GM12878 (cell line): ENCODE results near the gene COL1A2. TPM values are rescaled to one million over a fixed set of nuclear protein-coding genes. Genes with fewer than 3 reads are reported as not detected.

Experiments
- ATAC-seq: fragments of 200-7000 bp; cut with Tn5 transposase; 3 replicates; pipeline ENCODE4 v1.9.1; 2020; ENCODE audit warnings: mild to moderate bottlenecking, moderate library complexity
- BruUV-seq: library from RNA; stranded (reverse); fragments of 400-500 nt; replicated peaks from 2 replicates; lab custom pipeline; 2021; lab: Mats Ljungman, UMichigan
- CTCF ChIA-PET: fragments of 300-600 bp; sonication (Branson Sonifier 250); formaldehyde crosslinking; extraction: SDS; loops from one replicate; lab custom pipeline; 2021; ENCODE audit warnings: inconsistent platforms; lab: Yijun Ruan, JAX
- POLR2A ChIA-PET: fragments of 350-600 bp; formaldehyde crosslinking; extraction: SDS; loops from one replicate; lab custom pipeline; 2021; ENCODE audit warnings: inconsistent platforms; lab: Charles Lee
- RAD21 ChIA-PET: fragments of 300-600 bp; sonication (Branson Sonifier 250); formaldehyde crosslinking; loops from one replicate; lab custom pipeline; 2023; ENCODE audit warnings: antibody characterized with exemption; ENCODE audit not compliant: unreplicated experiment; lab: Charles Lee
- SMC1A ChIA-PET: fragments of 300-600 bp; sonication (Branson Sonifier 250); formaldehyde crosslinking; loops from one replicate; lab custom pipeline; 2023; ENCODE audit not compliant: unreplicated experiment, uncharacterized antibody; lab: Charles Lee
- DNase-seq: peaks from one replicate; pipeline ENCODE4 v3.0.0-alpha.2; 2011; ENCODE audit warnings: low read depth, low spot score
- FAIRE-seq: peaks from 3 replicates; lab custom pipeline; 2011; peaks lifted over from hg19 to GRCh38; lab: Jason Lieb, UNC
- H2AFZ ChIP-seq: 2 replicates; pipeline ENCODE4 v1.6.0; 2011; ENCODE audit warnings: low read depth, low read length, control low read depth; ENCODE audit not compliant: control insufficient read depth
- H3K27ac ChIP-seq: 2 replicates; pipeline ENCODE4 v1.5.1; 2011; ENCODE audit warnings: control low read depth; ENCODE audit not compliant: control insufficient read depth, insufficient read depth
- H3K27me3 ChIP-seq, 2 experiments: replicated peaks in 1 of 2; 2 replicates each; pipeline versions ENCODE4 v1.6.0 to v1.6.1; 2011; ENCODE audit warnings: low read length in 1 of 2; ENCODE audit not compliant: control insufficient read depth in 2 of 2, insufficient read depth in 2 of 2
- H3K36me3 ChIP-seq, 2 experiments: 2 replicates each; pipeline ENCODE4 v1.5.1; 2011; ENCODE audit warnings: low read length in 1 of 2; ENCODE audit not compliant: control insufficient read depth in 2 of 2, insufficient read depth in 2 of 2
- H3K4me1 ChIP-seq: 2 replicates; pipeline ENCODE4 v1.6.1; 2011; ENCODE audit warnings: mild to moderate bottlenecking, low read length, moderate library complexity, mixed read lengths; ENCODE audit not compliant: control insufficient read depth, insufficient read depth
- H3K4me2 ChIP-seq: 2 replicates; pipeline ENCODE4 v1.6.0; 2011; ENCODE audit warnings: control low read depth; ENCODE audit not compliant: control insufficient read depth, insufficient read depth
- H3K4me3 ChIP-seq: fragments of 200-600 bp; sonication (generic); 2 replicates; pipeline ENCODE4 v1.5.1; 2016
- H3K79me2 ChIP-seq: 2 replicates; pipeline ENCODE4 v1.6.0; 2011; ENCODE audit warnings: low read length; ENCODE audit not compliant: control insufficient read depth, insufficient read depth
- H3K9ac ChIP-seq: 2 replicates; pipeline ENCODE4 v1.8.0; 2011; ENCODE audit warnings: low read length, control low read depth, mixed read lengths; ENCODE audit not compliant: control insufficient read depth, insufficient read depth
- H3K9me3 ChIP-seq: replicated peaks from 3 replicates; pipeline ENCODE4 v1.5.1; 2011; ENCODE audit warnings: mild to moderate bottlenecking, low read length; ENCODE audit not compliant: control insufficient read depth, insufficient read depth
- H4K20me1 ChIP-seq: 2 replicates; pipeline ENCODE4 v1.6.0; 2011; ENCODE audit not compliant: control insufficient read depth, insufficient read depth
- BACH1 ChIP-seq: fragments of 450-650 bp; IDR thresholded peaks from 2 replicates; pipeline ENCODE4 v1.6.1; 2017; ENCODE audit warnings: mild to moderate bottlenecking, borderline replicate concordance
- CEBPB ChIP-seq, 2 experiments: fragments of 150-350 bp in 1 of 2; IDR thresholded peaks; 2 replicates each; pipeline ENCODE4 v1.6.1; 2012 to 2014; ENCODE audit warnings: low read depth in 2 of 2, low read length in 2 of 2, borderline replicate concordance in 1 of 2, inconsistent platforms in 1 of 2
- CHD4 ChIP-seq: fragments of 200-600 bp; sonication (generic); IDR thresholded peaks from 2 replicates; pipeline ENCODE4 v1.6.1; 2016; ENCODE audit warnings: mild to moderate bottlenecking
- EGR1 ChIP-seq, 2 experiments: IDR thresholded peaks; 1 replicate in 1 of 2; 2 replicates in 1 of 2; pipeline ENCODE4 v1.6.1; 2011 to 2012; ENCODE audit warnings: low read depth in 2 of 2, low read length in 2 of 2, borderline replicate concordance in 1 of 2, mild to moderate bottlenecking in 1 of 2, moderate library complexity in 1 of 2
- JUND ChIP-seq: IDR thresholded peaks from 2 replicates; pipeline ENCODE4 v1.6.1; 2012; ENCODE audit warnings: low read depth, mild to moderate bottlenecking, low read length, improper control_type of control experiment, moderate library complexity
- KLF5 ChIP-seq: fragments of 450-650 bp; IDR thresholded peaks from 2 replicates; pipeline ENCODE4 v1.6.1; 2014; ENCODE audit warnings: mild to moderate bottlenecking; ENCODE audit not compliant: partially characterized antibody
- MEF2A ChIP-seq: IDR thresholded peaks from 2 replicates; pipeline ENCODE4 v1.6.1; 2011; ENCODE audit warnings: low read depth, mild to moderate bottlenecking, low read length, moderate library complexity; ENCODE audit not compliant: insufficient read depth
- PAX5 ChIP-seq: IDR thresholded peaks from 2 replicates; pipeline ENCODE4 v1.6.1; 2011; ENCODE audit warnings: low read depth, low read length, borderline replicate concordance
- PAX8 ChIP-seq: fragments of 450-650 bp; IDR thresholded peaks from 2 replicates; pipeline ENCODE4 v1.6.1; 2017; ENCODE audit warnings: mild to moderate bottlenecking, moderate library complexity
- SUPT20H ChIP-seq: IDR thresholded peaks from 2 replicates; pipeline ENCODE4 v1.6.1; 2011; ENCODE audit warnings: low read depth, mild to moderate bottlenecking, low read length, moderate library complexity, borderline replicate concordance; ENCODE audit not compliant: control insufficient read depth
- WGBS: methylation state at CpG from one replicate; pipeline ENCODE4 v1.1.6; 2016; ENCODE audit warnings: low lambda C conversion rate; ENCODE audit not compliant: insufficient replicate concordance, insufficient coverage; ENCODE audit errors: missing lambda C conversion rate; 5-methylcytosine and 5-hydroxymethylcytosine counted together
- in situ Hi-C: fragments of 300-500 bp; cut with MboI; formaldehyde crosslinking; loops from 9 replicates; pipeline ENCODE4 v1.14.3; 2018; ENCODE audit warnings: mixed read lengths
- intact Hi-C: fragments of 100-400 bp; cut with micrococcal nuclease; formaldehyde crosslinking; loops from one replicate; pipeline ENCODE4 v1.14.2; 2022; ENCODE audit not compliant: unreplicated experiment
- polyA plus RNA-seq, 11 experiments: library from polyadenylated mRNA; depleted of rRNA in 4 of 11; unstranded in 6 of 11; stranded (reverse) in 5 of 11; fragments of >200 nt; fragmentation: Nextera tagmentation in 4 of 11; fragmentation: Illumina TruSeq in 1 of 11; extraction: Ambion mirVana in 4 of 11; extraction: Trizol in 1 of 11; gene quantifications; 1 replicate in 1 of 11; 2 replicates in 10 of 11; pipeline versions ENCODE4 v1.2.1 to v1.2.3, GENCODE V29; 2011 to 2016; ENCODE audit warnings: inconsistent platforms in 2 of 11, missing spikeins in 2 of 11, low read depth in 1 of 11
- total RNA-seq, 4 experiments: library from RNA; depleted of rRNA in 3 of 4; stranded (reverse); fragments of >200 nt in 3 of 4; fragmentation: Illumina TruSeq in 1 of 4; extraction: Trizol in 1 of 4; gene quantifications; 2 replicates each; pipeline versions ENCODE4 v1.2.1 to v1.2.3, GENCODE V29; 2013 to 2021
- TF ChIP-seq, protein P1 (sequence below): IDR thresholded peaks from 2 replicates; pipeline ENCODE4 v1.6.1; 2011; ENCODE audit warnings: low read depth, low read length, improper control_type of control experiment, borderline replicate concordance
- TF ChIP-seq, protein P2 (sequence below): fragments of 450-650 bp; IDR thresholded peaks from 2 replicates; pipeline ENCODE4 v1.6.1; 2017; ENCODE audit warnings: mild to moderate bottlenecking, moderate library complexity
- TF ChIP-seq, protein P3 (sequence below): IDR thresholded peaks from 2 replicates; pipeline ENCODE4 v1.6.1; 2011; ENCODE audit warnings: mild to moderate bottlenecking, low read depth, low read length, moderate library complexity; ENCODE audit not compliant: insufficient replicate concordance

The COL1A2 gene
- total and polyA plus RNA-seq, 10 of the 15 experiments (the other 5 are each of a cell fraction or from before 2014, with no cell fraction given): 0.03 to 2.5 (median 0.76) TPM; not detected in 4

DNA sequence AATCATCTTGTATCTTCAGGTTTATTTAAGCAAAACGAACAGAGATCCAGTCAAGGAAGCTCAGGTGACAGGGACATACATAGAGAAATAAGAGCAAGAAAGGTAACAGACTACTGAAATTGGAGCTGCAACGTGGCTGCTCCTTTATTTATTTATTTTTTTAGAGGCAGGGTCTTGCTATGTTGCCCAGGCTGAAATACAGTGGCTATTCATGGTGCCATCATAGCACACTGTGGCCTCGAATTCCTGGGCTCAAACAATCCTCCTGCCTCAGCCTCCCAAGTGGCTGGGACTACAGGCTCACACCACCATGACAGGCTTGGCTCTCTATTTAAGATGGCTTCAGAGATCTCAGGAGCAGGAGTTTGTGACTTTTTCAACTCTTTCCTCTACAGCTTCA, 46.4 kb downstream of the COL1A2 start (continued):
- TF ChIP-seq, protein P1, sequence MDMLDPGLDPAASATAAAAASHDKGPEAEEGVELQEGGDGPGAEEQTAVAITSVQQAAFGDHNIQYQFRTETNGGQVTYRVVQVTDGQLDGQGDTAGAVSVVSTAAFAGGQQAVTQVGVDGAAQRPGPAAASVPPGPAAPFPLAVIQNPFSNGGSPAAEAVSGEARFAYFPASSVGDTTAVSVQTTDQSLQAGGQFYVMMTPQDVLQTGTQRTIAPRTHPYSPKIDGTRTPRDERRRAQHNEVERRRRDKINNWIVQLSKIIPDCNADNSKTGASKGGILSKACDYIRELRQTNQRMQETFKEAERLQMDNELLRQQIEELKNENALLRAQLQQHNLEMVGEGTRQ: no peak
- TF ChIP-seq, protein P2, sequence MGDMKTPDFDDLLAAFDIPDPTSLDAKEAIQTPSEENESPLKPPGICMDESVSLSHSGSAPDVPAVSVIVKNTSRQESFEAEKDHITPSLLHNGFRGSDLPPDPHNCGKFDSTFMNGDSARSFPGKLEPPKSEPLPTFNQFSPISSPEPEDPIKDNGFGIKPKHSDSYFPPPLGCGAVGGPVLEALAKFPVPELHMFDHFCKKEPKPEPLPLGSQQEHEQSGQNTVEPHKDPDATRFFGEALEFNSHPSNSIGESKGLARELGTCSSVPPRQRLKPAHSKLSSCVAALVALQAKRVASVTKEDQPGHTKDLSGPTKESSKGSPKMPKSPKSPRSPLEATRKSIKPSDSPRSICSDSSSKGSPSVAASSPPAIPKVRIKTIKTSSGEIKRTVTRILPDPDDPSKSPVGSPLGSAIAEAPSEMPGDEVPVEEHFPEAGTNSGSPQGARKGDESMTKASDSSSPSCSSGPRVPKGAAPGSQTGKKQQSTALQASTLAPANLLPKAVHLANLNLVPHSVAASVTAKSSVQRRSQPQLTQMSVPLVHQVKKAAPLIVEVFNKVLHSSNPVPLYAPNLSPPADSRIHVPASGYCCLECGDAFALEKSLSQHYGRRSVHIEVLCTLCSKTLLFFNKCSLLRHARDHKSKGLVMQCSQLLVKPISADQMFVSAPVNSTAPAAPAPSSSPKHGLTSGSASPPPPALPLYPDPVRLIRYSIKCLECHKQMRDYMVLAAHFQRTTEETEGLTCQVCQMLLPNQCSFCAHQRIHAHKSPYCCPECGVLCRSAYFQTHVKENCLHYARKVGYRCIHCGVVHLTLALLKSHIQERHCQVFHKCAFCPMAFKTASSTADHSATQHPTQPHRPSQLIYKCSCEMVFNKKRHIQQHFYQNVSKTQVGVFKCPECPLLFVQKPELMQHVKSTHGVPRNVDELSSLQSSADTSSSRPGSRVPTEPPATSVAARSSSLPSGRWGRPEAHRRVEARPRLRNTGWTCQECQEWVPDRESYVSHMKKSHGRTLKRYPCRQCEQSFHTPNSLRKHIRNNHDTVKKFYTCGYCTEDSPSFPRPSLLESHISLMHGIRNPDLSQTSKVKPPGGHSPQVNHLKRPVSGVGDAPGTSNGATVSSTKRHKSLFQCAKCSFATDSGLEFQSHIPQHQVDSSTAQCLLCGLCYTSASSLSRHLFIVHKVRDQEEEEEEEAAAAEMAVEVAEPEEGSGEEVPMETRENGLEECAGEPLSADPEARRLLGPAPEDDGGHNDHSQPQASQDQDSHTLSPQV: no peak
- TF ChIP-seq PAX5: no peak
- no peak for TF ChIP-seq KLF5
- no peak for TF ChIP-seq BACH1

DNA sequence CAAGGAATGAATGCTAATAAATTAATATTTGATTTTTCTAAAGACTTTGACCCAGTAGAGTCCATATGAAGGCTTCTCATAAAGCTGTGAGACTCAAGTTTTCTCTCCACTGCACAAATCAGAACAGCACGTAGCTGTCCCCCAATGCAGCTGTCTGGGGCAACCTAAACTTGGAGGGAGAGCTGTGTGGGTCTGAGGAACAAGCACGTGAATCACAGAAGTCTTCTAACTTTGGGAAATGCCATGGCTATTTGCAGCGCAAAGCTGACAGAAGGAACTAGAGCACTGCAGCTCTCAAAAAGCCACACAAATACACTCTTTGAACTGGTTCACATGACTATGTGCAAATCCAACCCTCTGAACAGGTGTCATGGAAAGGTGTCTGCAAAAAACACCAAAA, 47.9 kb downstream of the COL1A2 start:
- Histone ChIP-seq H3K79me2 (no peaks in the 10 kb centered on the region), H4K20me1 (no peaks in the 10 kb centered on the region), H3K27ac (no peak overlapping the region), H3K4me1 (no peaks in the 10 kb centered on the region), H3K9me3 (no peaks in the 10 kb centered on the region), H3K36me3 (no peaks in the 10 kb centered on the region), H3K4me3 (no peak overlapping the region), H3K27me3 (no peaks in the 10 kb centered on the region; a peak in 1 of 4 replicates), H3K9ac (no peak overlapping the region), H2AFZ (no peak overlapping the region), H3K4me2 (no peak overlapping the region)
- intact Hi-C loops: no loop called here
- ChIA-PET CTCF (interaction anchor here (0.8 kb wide), 1 partner anchor 804 kb away, joined by 3 read pairs; no protein-coding TSS in a partner anchor), POLR2A (no interaction called here), RAD21 (no interaction called here), SMC1A (interaction anchor here (0.9 to 1.3 kb wide), 2 partner anchors 8 to 9 kb away, joined by 3 to 5 read pairs; no protein-coding TSS in a partner anchor)
- BruUV-seq: no TSS peak
- DNase-seq (no peak), ATAC-seq (no peak), FAIRE-seq (no peak)
- in situ Hi-C loops: loop anchor here (25.0 kb wide), 1 partner anchor 1245 kb away; no protein-coding TSS in a partner anchor
- 46% methylated on average over 3 of the region's 3 CpGs for WGBS
- TF ChIP-seq CHD4 (no peak), JUND (no peak), EGR1 (IDR thresholded peaks at IDR 0.05; ENCODE audit: borderline replicate concordance in 1 of 2, low read depth in 2 of 2, low read length in 2 of 2) (no peak), CEBPB (IDR thresholded peaks at IDR 0.05; ENCODE audit: borderline replicate concordance in 1 of 2, low read depth in 2 of 2, low read length in 2 of 2) (no peak), PAX8 (no peak), MEF2A (no peak), SUPT20H (no peak)
- TF ChIP-seq, protein P3, sequence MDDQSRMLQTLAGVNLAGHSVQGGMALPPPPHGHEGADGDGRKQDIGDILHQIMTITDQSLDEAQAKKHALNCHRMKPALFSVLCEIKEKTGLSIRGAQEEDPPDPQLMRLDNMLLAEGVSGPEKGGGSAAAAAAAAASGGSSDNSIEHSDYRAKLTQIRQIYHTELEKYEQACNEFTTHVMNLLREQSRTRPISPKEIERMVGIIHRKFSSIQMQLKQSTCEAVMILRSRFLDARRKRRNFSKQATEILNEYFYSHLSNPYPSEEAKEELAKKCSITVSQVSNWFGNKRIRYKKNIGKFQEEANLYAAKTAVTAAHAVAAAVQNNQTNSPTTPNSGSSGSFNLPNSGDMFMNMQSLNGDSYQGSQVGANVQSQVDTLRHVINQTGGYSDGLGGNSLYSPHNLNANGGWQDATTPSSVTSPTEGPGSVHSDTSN: no peak
